Measurements from ENCODE around the gene EPHA6.

GRCh38 chr3:96852849-96853248, 38.5 kb downstream of the EPHA6 start:
- TF ChIP-seq, protein P1, sequence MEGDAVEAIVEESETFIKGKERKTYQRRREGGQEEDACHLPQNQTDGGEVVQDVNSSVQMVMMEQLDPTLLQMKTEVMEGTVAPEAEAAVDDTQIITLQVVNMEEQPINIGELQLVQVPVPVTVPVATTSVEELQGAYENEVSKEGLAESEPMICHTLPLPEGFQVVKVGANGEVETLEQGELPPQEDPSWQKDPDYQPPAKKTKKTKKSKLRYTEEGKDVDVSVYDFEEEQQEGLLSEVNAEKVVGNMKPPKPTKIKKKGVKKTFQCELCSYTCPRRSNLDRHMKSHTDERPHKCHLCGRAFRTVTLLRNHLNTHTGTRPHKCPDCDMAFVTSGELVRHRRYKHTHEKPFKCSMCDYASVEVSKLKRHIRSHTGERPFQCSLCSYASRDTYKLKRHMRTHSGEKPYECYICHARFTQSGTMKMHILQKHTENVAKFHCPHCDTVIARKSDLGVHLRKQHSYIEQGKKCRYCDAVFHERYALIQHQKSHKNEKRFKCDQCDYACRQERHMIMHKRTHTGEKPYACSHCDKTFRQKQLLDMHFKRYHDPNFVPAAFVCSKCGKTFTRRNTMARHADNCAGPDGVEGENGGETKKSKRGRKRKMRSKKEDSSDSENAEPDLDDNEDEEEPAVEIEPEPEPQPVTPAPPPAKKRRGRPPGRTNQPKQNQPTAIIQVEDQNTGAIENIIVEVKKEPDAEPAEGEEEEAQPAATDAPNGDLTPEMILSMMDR (IDR thresholded peaks at IDR 0.05; ENCODE audit: extremely low read depth in 1 of 2, insufficient read depth in 1 of 2, low read depth in 1 of 2, low read length in 2 of 2), result no peak
- TF ChIP-seq, protein P2, sequence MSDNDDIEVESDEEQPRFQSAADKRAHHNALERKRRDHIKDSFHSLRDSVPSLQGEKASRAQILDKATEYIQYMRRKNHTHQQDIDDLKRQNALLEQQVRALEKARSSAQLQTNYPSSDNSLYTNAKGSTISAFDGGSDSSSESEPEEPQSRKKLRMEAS (IDR thresholded peaks at IDR 0.05; ENCODE audit: insufficient read depth, insufficient read length), result no peak
- TF ChIP-seq POLR2A (IDR thresholded peaks at IDR 0.05; ENCODE audit: low read depth, low read length) (no peak), POLR2AphosphoS5 (IDR thresholded peaks at IDR 0.05; ENCODE audit: insufficient read depth, low read depth, low read length) (no peak), EZH2 (IDR thresholded peaks at IDR 0.05; ENCODE audit: borderline replicate concordance, low read depth, low read length, severe bottlenecking) (no peak), MYC (IDR thresholded peaks at IDR 0.05; ENCODE audit: low read depth, low read length) (no peak), FOS (IDR thresholded peaks at IDR 0.05; ENCODE audit: borderline replicate concordance, insufficient read depth, low read length) (no peak), JUN (IDR thresholded peaks at IDR 0.05; ENCODE audit: borderline replicate concordance, insufficient read depth, insufficient read length, low read depth) (no peak)

All from endothelial cell of umbilical vein (primary cell).